Upper lobe of right lung (tissue), 1 donor: ENCODE measurements around the gene SPPL2B. TPM values are rescaled to one million over a fixed set of nuclear protein-coding genes. Genes with fewer than 3 reads are reported as not detected.

ENCODE experiments used
- ATAC-seq: fragments of 200-7000 bp; cut with Tn5 transposase; one replicate; pipeline ENCODE4 v1.9.1; 2020; ENCODE audit warnings: mild to moderate bottlenecking, moderate library complexity
- DNase-seq: peaks from one replicate; pipeline ENCODE4 v3.0.0-alpha.2; 2020
- H3K27ac ChIP-seq: fragments of 200-600 bp; one replicate; pipeline ENCODE4 v1.8.0; 2022
- H3K27me3 ChIP-seq: fragments of 200-600 bp; one replicate; pipeline ENCODE4 v1.8.0; 2022; ENCODE audit warnings: mild to moderate bottlenecking
- H3K36me3 ChIP-seq: fragments of 200-600 bp; one replicate; pipeline ENCODE4 v1.8.0; 2022
- H3K4me1 ChIP-seq: fragments of 200-600 bp; one replicate; pipeline ENCODE4 v1.8.0; 2022
- H3K4me3 ChIP-seq: fragments of 200-600 bp; one replicate; pipeline ENCODE4 v1.8.0; 2022; ENCODE audit warnings: mild to moderate bottlenecking
- H3K9me3 ChIP-seq: fragments of 200-600 bp; one replicate; pipeline ENCODE4 v1.8.0; 2022
- intact Hi-C: fragments of 100-400 bp; cut with DNase I; formaldehyde crosslinking; loops from one replicate; pipeline ENCODE4 v1.11.0; 2022
- total RNA-seq: library from RNA; stranded (reverse); fragmentation: NEBNext Ultra II Directional; extraction: Animal tissue kit (Norgen Biotek cat#: 25700); gene quantifications from one replicate; pipeline ENCODE4 v1.2.1, GENCODE V29; 2021
- TF ChIP-seq, protein P1 (sequence below): fragments of 200-600 bp; IDR thresholded peaks from one replicate; pipeline ENCODE4 v1.8.0; 2022; ENCODE audit warnings: antibody characterized with exemption
- donor health status: DM: no; HTN: yes; CAD: no; lungs with severe emphysema.

SPPL2B gene
- total RNA-seq, 1 donor from 2014 or later: 50.9 TPM

DNA sequence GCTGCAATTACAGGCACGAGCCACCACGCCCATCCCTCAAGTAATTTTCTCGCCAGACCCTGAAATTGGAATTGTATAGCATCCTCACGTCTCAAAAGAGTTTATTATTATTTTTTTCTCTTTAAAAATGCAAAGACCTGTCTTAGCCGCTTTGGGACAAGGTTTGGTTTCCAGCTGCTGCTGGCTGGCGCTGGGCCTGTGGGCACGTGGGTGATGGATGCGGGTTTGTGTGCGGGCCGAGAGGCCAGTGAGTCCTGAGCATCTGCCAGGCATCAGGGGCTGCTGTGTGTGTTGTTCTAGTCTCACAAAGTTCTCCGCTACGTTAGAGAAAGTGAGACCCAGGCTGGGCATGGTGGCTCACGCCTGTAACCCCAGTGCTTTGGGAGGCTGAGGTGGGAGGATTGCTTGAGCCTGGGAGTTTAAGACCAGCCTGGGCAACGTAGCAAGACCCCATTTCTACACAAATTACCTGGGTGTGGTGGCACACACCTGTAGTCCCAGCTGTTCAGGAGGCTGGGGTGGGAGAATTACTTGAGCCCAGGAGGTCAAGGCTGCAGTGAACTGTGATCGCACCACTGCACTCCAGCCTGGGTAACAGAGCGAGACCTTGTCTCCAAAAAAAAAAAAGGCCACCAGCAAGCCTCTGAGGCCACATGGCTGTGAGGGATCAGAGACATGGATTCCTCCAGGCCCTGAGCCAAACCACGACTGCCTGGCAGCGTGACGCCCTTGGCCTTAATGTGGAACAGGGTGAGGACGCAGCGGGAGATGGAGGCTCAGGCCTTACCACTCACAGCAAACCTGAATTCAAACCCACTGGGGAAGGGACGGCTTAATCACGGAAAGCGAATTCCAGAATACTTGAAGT, 26.9 kb downstream of the SPPL2B start:
- DNase-seq (no peak), ATAC-seq (no peak)
- H3K27me3 ChIP-seq: peaks cover 3% of the 10 kb centered on the region
- H3K4me3 ChIP-seq: no peak overlapping the region
- H3K9me3 ChIP-seq: no peaks in the 10 kb centered on the region
- peaks cover 11% of the 10 kb centered on the region for H3K36me3 ChIP-seq
- TF ChIP-seq, protein P1, sequence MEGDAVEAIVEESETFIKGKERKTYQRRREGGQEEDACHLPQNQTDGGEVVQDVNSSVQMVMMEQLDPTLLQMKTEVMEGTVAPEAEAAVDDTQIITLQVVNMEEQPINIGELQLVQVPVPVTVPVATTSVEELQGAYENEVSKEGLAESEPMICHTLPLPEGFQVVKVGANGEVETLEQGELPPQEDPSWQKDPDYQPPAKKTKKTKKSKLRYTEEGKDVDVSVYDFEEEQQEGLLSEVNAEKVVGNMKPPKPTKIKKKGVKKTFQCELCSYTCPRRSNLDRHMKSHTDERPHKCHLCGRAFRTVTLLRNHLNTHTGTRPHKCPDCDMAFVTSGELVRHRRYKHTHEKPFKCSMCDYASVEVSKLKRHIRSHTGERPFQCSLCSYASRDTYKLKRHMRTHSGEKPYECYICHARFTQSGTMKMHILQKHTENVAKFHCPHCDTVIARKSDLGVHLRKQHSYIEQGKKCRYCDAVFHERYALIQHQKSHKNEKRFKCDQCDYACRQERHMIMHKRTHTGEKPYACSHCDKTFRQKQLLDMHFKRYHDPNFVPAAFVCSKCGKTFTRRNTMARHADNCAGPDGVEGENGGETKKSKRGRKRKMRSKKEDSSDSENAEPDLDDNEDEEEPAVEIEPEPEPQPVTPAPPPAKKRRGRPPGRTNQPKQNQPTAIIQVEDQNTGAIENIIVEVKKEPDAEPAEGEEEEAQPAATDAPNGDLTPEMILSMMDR: no peak
- intact Hi-C loops: no loop called here
- no peak overlapping the region for H3K27ac ChIP-seq
- H3K4me1 ChIP-seq: no peaks in the 10 kb centered on the region

DNA sequence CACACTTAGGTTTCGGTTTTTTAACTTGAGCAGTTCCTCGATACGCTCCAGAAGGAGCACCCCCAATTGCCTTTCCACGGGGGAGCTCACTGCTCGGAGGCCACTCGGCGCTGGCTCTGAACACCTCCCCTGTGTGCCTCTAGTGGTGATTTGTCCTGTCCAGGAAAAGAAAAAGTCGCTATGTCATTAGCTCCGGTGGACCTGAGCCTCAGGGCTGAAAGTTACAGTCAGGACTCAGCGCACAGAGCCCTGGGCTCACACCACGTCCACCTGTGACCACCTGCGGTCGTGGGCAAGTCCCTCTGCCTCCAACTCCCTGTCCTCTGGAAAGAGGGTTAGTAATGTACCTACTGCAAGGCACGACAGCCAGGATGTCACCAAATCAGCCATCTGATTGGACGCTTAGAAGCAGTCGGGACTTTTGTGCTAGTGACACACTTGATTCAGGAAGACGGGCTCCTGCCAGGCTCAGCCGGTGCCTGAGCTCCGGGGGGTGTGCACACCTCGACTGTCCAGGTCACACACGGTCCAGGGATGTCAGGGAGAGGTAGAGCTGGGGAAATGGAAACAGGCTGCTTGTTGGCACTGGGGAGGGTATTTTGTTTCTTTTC, 27.7 kb downstream of the SPPL2B start:
- DNase-seq: no peak
- H3K4me1 ChIP-seq: no peaks in the 10 kb centered on the region
- no peak for ATAC-seq
- no peak overlapping the region for H3K4me3 ChIP-seq
- H3K9me3 ChIP-seq: no peaks in the 10 kb centered on the region
- H3K36me3 ChIP-seq: peaks cover 6% of the 10 kb centered on the region
- no peak overlapping the region for H3K27ac ChIP-seq
- intact Hi-C loops: no loop called here
- TF ChIP-seq, protein P1: no peak
- H3K27me3 ChIP-seq: peaks cover 6% of the 10 kb centered on the region

DNA sequence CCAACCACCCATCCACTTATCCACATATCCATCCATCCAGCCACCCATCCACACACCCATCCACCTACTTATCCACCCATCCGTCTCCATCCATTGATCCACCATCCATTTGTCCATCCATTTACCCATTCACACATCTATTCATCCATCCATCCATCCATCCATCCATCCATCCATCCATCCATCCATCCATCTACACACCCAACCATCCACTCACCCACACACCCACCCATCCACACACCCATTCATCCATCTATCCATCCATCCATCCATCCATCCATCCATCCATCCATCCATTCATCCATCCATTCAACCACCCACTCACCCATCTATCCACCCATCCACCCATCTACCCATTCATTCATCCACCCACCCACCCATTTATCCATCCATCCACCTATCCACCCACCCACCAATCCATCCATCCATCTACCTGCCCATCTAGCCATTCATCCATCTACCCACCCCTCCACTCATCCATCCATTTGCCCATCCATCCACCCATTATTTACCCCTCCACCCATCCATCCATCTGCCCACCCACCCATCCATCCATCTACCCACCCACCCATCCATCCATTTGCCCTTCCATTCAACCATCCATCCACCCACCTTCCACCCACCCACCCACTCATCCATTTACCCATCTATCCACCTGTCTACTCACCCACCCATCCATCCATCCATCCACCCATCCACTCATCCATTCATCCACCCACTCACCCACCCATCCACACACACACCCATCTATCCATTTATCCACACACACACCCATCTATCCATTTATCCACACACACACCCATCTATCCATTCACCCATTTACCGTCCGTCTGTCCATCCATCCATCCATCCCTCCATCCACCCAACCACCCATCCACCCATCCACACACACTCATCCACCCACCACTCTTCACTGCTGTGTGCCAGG, 29.1 kb downstream of the SPPL2B start:
- DNase-seq (no peak), ATAC-seq (no peak)
- TF ChIP-seq, protein P1: no peak
- H3K4me3 ChIP-seq: no peak overlapping the region
- intact Hi-C loops: no loop called here
- H3K27me3 ChIP-seq: peaks cover 20% of the 10 kb centered on the region
- peaks cover 6% of the 10 kb centered on the region for H3K36me3 ChIP-seq
- H3K27ac ChIP-seq: no peak overlapping the region
- H3K4me1 ChIP-seq: no peaks in the 10 kb centered on the region
- H3K9me3 ChIP-seq: no peaks in the 10 kb centered on the region

DNA sequence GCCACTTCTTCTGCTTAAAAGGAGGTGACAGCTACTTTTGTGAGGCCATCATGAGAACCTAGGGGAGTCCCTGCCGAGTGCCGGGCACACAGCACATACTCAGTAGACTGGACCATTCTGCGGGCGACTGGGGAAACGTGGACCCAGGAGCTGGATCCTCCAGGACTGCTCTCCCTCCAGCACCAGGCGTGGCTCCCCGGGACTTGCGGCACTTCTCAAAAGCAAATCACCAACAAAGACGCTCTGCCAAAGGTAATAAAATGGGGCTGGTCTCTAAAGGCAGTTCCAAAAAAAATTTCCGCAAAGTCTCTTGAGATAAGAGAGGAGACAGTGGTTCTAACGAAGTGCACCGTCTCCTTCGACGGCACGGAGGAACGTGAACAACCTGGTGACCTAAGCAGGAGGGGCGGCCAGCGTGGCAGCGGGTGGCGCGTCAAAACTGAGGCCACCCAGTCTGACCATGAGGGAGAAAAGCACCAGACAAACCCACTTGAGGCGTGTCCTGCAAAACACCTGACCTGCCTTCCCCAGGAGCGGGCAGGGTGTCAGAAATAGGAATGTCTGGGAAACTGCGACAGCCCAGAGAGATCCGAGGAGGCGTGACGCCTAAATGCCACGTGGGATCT, 30.2 kb downstream of the SPPL2B start:
- ATAC-seq: no peak
- peaks cover 3% of the 10 kb centered on the region for H3K36me3 ChIP-seq
- no peak overlapping the region for H3K27ac ChIP-seq
- DNase-seq: no peak
- H3K4me3 ChIP-seq: no peak overlapping the region
- TF ChIP-seq, protein P1: no peak
- no peaks in the 10 kb centered on the region for H3K9me3 ChIP-seq
- H3K4me1 ChIP-seq: no peaks in the 10 kb centered on the region
- intact Hi-C loops: no loop called here
- H3K27me3 ChIP-seq: peaks cover 27% of the 10 kb centered on the region

DNA sequence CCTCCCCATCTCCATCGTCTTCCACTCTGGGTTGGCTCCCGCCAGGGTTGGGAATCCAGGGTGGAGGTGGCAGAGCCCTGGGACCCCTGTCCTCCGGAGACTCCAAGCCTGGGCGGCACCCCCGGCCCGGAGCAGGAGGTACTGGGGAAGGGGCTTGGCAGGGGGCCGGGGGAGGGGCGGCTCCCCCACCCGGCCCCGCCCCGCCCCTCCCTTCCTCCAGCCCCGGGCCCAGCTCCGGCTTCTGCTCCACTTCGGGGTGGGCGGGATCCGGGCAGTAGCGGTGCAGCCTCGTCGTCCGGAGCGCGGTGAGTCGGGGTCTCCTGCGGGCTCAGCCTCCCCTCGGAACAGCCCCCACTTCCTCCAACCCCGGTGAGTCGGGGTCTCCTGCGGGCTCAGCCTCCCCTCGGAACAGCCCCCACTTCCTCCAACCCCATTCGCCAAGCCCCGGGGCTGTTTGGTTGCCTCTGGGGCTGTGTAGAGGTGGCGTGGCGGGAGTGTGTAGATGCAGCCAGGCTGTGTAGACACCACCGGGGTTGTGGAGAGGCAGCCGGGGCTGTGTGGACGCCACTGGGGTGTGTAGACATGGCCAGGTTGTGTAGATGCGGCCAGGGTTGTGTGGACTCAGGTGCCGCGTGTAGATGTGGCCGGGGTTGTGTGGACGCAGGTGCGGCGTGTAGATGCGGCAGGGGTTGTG, 31.7 kb downstream of the SPPL2B start, which contains the start of gene TMPRSS9:
TMPRSS9 (plus strand) TSS at position 274 of the 694 bp plus-strand sequence. CDS start 29,521 bp downstream, outside the sequence.
- Histone ChIP-seq H3K27me3 (peaks cover 33% of the 10 kb centered on the region), H3K36me3 (no peaks in the 10 kb centered on the region), H3K4me3 (no peak within 1 kb of the TSS), H3K9me3 (no peaks in the 10 kb centered on the region), H3K4me1 (no peaks in the 10 kb centered on the region), H3K27ac (no peak within 1 kb of the TSS)
- intact Hi-C loops: no loop called here
- DNase-seq (no peak), ATAC-seq (no peak)
- TF ChIP-seq, protein P1: no peak
